Mesendoderm (in vitro differentiated cells): Measurements from ENCODE around the gene IPCEF1.

ENCODE experiments used
- DNase-seq: peaks from one replicate; pipeline ENCODE4 v3.0.0; 2013
- H2AK5ac ChIP-seq: 2 replicates; pipeline ENCODE4 v1.6.1; 2013; ENCODE audit warnings: low read length, inconsistent platforms
- H2BK120ac ChIP-seq: 2 replicates; pipeline ENCODE4 v1.6.1; 2013; ENCODE audit warnings: low read depth, mild to moderate bottlenecking, low read length, moderate library complexity, mixed read lengths
- H2BK15ac ChIP-seq: replicated peaks from 2 replicates; pipeline ENCODE4 v1.6.1; 2013; ENCODE audit warnings: low read depth, mild to moderate bottlenecking, moderate library complexity
- H2BK5ac ChIP-seq: 2 replicates; pipeline ENCODE4 v1.6.1; 2013; ENCODE audit warnings: low read length, inconsistent platforms
- H3K18ac ChIP-seq: 2 replicates; pipeline ENCODE4 v1.6.1; 2013; ENCODE audit warnings: mild to moderate bottlenecking, low read length, mixed read lengths
- H3K23ac ChIP-seq: one replicate; pipeline ENCODE4 v1.6.1; 2013; ENCODE audit warnings: low read length
- H3K27ac ChIP-seq: 2 replicates; pipeline ENCODE4 v1.5.1; 2013; ENCODE audit warnings: low read depth, mild to moderate bottlenecking, inconsistent platforms, low read length, moderate library complexity
- H3K27me3 ChIP-seq: 2 replicates; pipeline ENCODE4 v1.6.1; 2013; ENCODE audit warnings: low read length, control low read depth, mild to moderate bottlenecking, inconsistent platforms; ENCODE audit not compliant: insufficient read depth, poor library complexity
- H3K36me3 ChIP-seq: 2 replicates; pipeline ENCODE4 v1.6.1; 2013; ENCODE audit warnings: low read length, inconsistent platforms; ENCODE audit not compliant: control insufficient read depth, insufficient read depth
- H3K4ac ChIP-seq: one replicate; pipeline ENCODE4 v1.6.1; 2013; ENCODE audit warnings: low read depth, mild to moderate bottlenecking, low read length, moderate library complexity
- H3K4me1 ChIP-seq: 2 replicates; pipeline ENCODE4 v1.6.1; 2013; ENCODE audit warnings: low read depth, low read length, inconsistent platforms; ENCODE audit not compliant: control insufficient read depth
- H3K4me2 ChIP-seq: 2 replicates; pipeline ENCODE4 v1.6.1; 2013; ENCODE audit warnings: low read length
- H3K4me3 ChIP-seq: 2 replicates; pipeline ENCODE4 v1.5.1; 2013; ENCODE audit warnings: mild to moderate bottlenecking, low read length
- H3K56ac ChIP-seq: one replicate; pipeline ENCODE4 v1.6.1; 2013; ENCODE audit warnings: low read length
- H3K79me1 ChIP-seq: 2 replicates; pipeline ENCODE4 v1.6.1; 2013; ENCODE audit warnings: low read length, inconsistent platforms
- H3K79me2 ChIP-seq: 2 replicates; pipeline ENCODE4 v1.6.1; 2013; ENCODE audit warnings: mild to moderate bottlenecking, low read length; ENCODE audit not compliant: control insufficient read depth, insufficient read depth
- H3K9ac ChIP-seq: 2 replicates; pipeline ENCODE4 v1.6.1; 2013; ENCODE audit warnings: low read length, inconsistent platforms
- H4K5ac ChIP-seq: one replicate; pipeline ENCODE4 v1.6.1; 2013; ENCODE audit warnings: low read length
- H4K8ac ChIP-seq: one replicate; pipeline ENCODE4 v1.6.1; 2013; ENCODE audit warnings: low read depth, mild to moderate bottlenecking, control low read depth, low read length, moderate library complexity
- WGBS: extraction: QIAGEN DNeasy Blood & Tissue Kit; methylation state at CpG from one replicate; pipeline ENCODE4 v1.1.7; 2013; ENCODE audit warnings: low lambda C conversion rate, missing lambda C conversion rate; ENCODE audit not compliant: insufficient coverage; ENCODE audit errors: extremely low coverage; 5-methylcytosine and 5-hydroxymethylcytosine counted together

Gene IPCEF1

GRCh38 chr6:154236646-154237301 is 119.8 kb downstream of the IPCEF1 start:
- Histone ChIP-seq H3K18ac (no peak overlapping the region), H3K9ac (no peak overlapping the region), H4K8ac (no peak overlapping the region), H3K4me1 (no peaks in the 10 kb centered on the region), H2BK5ac (no peak overlapping the region), H3K79me2 (no peaks in the 10 kb centered on the region), H4K5ac (no peak overlapping the region), H3K79me1 (no peaks in the 10 kb centered on the region), H3K56ac (no peak overlapping the region), H3K4ac (no peak overlapping the region), H2BK15ac (no peak overlapping the region), H3K27me3 (no peaks in the 10 kb centered on the region), H3K4me3 (no peak overlapping the region), H2BK120ac (no peak overlapping the region), H2AK5ac (no peak overlapping the region), H3K23ac (no peak overlapping the region), H3K36me3 (no peaks in the 10 kb centered on the region), H3K27ac (no peak overlapping the region), H3K4me2 (no peak overlapping the region)
- DNase-seq = no peak
- no CpG with 5 or more reads among the region's 4 CpGs for WGBS

DNA sequence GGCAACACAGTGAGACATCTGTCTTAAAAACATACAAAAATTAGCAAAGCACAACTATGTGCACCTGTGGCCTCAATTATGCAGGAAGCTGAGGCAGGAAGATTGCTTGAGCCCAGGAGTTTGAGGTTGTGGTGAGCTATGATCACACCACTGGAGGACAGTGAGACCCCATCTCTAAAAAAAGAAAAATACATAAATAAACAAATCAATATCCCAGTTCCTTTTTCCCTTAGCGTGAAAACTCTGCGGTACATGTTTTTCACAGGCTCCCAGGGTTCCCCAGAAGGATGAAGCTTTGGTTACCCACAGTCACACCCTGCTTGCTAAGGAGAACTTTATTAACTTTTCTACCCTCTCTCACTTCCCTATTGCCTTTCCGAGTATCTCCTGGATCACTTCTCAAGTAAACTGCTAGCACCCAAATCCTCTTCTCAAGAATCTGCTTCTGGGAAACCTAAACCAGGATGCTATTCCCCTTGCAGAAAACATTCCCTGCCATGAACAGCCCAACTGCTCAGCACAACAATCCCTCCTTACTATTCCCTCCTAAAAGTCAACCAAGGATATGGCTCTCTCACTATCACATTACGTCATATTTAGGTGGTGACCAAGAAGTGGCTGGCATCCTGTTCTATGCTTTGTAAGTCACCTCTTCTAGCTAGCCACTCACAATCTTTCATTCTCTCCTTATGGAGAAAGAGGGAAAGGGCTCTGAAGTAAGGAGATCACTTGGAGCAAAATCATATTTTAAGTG is 122.4 kb downstream of the IPCEF1 start:
- H2AK5ac ChIP-seq = no peak overlapping the region
- no peak overlapping the region for H2BK120ac ChIP-seq
- H3K79me1 ChIP-seq = no peaks in the 10 kb centered on the region
- H3K36me3 ChIP-seq = no peaks in the 10 kb centered on the region
- H3K4me1 ChIP-seq = no peaks in the 10 kb centered on the region
- no CpG with 5 or more reads among the region's 4 CpGs for WGBS
- no peak overlapping the region for H2BK15ac ChIP-seq
- no peaks in the 10 kb centered on the region for H3K27me3 ChIP-seq
- no peaks in the 10 kb centered on the region for H3K79me2 ChIP-seq
- H2BK5ac ChIP-seq = no peak overlapping the region
- no peak overlapping the region for H3K4me3 ChIP-seq
- no peak overlapping the region for H3K56ac ChIP-seq
- no peak overlapping the region for H3K27ac ChIP-seq
- no peak overlapping the region for H3K4ac ChIP-seq
- no peak overlapping the region for H4K8ac ChIP-seq
- H3K18ac ChIP-seq = no peak overlapping the region
- H4K5ac ChIP-seq = no peak overlapping the region
- DNase-seq = no peak
- H3K4me2 ChIP-seq = no peak overlapping the region
- no peak overlapping the region for H3K9ac ChIP-seq
- H3K23ac ChIP-seq = no peak overlapping the region

GRCh38 chr6:154233383-154233782 is 123.2 kb downstream of the IPCEF1 start:
- H2BK120ac ChIP-seq = no peak overlapping the region
- no peak overlapping the region for H3K4me2 ChIP-seq
- no peak overlapping the region for H3K18ac ChIP-seq
- no peak overlapping the region for H3K23ac ChIP-seq
- H2BK5ac ChIP-seq = no peak overlapping the region
- H2BK15ac ChIP-seq = no peak overlapping the region
- no peak overlapping the region for H4K5ac ChIP-seq
- no peak overlapping the region for H3K9ac ChIP-seq
- no peak overlapping the region for H2AK5ac ChIP-seq
- no peaks in the 10 kb centered on the region for H3K79me2 ChIP-seq
- no peaks in the 10 kb centered on the region for H3K79me1 ChIP-seq
- H3K27me3 ChIP-seq = no peaks in the 10 kb centered on the region
- no peak overlapping the region for H3K56ac ChIP-seq
- no peak overlapping the region for H3K4me3 ChIP-seq
- H3K36me3 ChIP-seq = no peaks in the 10 kb centered on the region
- H4K8ac ChIP-seq = no peak overlapping the region
- H3K4me1 ChIP-seq = no peaks in the 10 kb centered on the region
- DNase-seq = no peak
- no peak overlapping the region for H3K27ac ChIP-seq
- no CpG with 5 or more reads among the region's 2 CpGs for WGBS
- no peak overlapping the region for H3K4ac ChIP-seq

DNA sequence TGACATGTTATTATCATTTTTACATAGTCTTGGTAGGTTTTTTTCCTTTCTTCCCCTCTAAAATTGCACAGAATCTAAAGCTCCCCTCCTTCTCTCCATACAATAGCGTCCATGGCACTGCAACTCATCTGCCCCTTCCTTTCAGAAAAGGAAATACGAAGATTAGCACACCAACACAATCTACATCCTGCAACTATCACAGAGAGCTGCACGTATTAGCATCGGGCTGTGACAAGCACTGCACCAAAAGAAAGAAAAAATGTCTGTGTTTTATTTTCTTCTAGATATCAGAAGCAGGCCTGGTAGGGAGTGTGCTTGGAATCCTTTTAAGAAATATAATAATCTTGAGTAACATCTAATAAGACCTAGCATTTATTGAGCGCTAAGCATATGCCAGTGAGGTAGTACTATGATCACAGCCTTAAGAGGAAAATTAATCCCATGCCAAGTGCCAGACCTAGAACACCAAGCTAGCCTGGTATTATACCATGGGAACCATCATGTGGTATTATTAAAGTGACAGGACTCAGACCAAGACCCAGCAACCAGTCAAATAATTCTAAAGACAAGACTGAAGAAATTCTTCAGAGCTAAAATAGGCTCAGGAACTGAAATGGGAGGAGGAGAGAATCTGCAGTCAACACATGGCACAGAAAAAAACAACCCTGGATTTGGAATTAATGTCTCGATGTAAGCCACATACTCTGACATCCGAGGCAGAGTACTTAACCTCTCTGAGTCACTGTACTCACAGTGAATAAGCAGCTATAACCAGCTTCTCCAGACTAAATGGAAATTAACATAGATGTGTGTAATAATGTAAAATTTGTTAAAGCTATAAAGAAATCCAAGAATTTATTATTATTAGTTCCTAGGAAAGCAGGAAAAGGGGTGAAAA is 124.3 kb downstream of the IPCEF1 start:
- no CpG with 5 or more reads among the region's 7 CpGs for WGBS
- Histone ChIP-seq H3K4me2 (no peak overlapping the region), H3K27ac (no peak overlapping the region), H3K36me3 (no peaks in the 10 kb centered on the region), H2AK5ac (no peak overlapping the region), H3K4ac (no peak overlapping the region), H3K18ac (no peak overlapping the region), H2BK15ac (peak overlapping the region; percentile 57), H3K27me3 (no peaks in the 10 kb centered on the region), H3K79me1 (no peaks in the 10 kb centered on the region), H3K56ac (no peak overlapping the region), H3K79me2 (no peaks in the 10 kb centered on the region), H4K5ac (no peak overlapping the region), H3K4me1 (no peaks in the 10 kb centered on the region), H4K8ac (no peak overlapping the region), H3K23ac (no peak overlapping the region), H3K9ac (no peak overlapping the region), H2BK120ac (no peak overlapping the region), H2BK5ac (no peak overlapping the region), H3K4me3 (no peak overlapping the region)
- no peak for DNase-seq

DNA sequence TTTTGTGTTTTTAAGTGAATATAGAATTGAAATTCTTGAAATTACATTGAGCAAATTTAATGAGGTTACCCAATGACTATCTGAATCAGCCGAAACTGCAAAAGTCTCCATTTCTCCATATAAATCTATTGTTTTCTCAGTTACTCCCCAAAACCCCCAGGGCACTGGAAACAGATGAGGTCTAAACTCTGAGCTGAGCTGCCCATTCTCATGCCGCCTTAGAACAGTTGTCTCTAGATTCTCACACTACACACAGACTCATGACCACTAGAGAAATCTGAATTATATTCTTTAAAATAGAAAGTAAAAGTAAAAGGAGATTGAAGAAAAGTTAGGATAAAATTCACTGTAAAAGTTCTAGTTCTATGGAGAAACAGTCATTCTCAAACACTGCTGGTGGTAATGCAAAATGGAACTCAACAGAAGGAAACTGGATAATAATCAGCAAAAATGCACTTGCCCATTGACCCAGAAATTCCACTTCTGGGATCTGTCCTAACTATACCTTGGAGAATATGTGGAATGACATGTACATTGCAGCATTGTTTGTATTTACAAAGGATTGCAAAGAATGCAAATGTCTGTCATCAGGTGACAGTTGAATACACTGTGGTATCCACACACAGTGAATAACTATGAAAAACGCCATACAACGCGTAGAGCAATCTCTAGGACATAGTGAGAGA is 125.5 kb downstream of the IPCEF1 start:
- Histone ChIP-seq H3K36me3 (no peaks in the 10 kb centered on the region), H3K9ac (no peak overlapping the region), H2BK120ac (no peak overlapping the region), H3K4me1 (no peaks in the 10 kb centered on the region), H4K8ac (no peak overlapping the region), H3K56ac (no peak overlapping the region), H4K5ac (no peak overlapping the region), H3K4me3 (no peak overlapping the region), H2BK15ac (no peak overlapping the region), H3K23ac (no peak overlapping the region), H3K27me3 (no peaks in the 10 kb centered on the region), H2BK5ac (no peak overlapping the region), H3K4me2 (no peak overlapping the region), H3K79me1 (no peaks in the 10 kb centered on the region), H3K79me2 (no peaks in the 10 kb centered on the region), H3K27ac (no peak overlapping the region), H3K4ac (no peak overlapping the region), H3K18ac (no peak overlapping the region), H2AK5ac (no peak overlapping the region)
- no CpG with 5 or more reads among the region's 5 CpGs for WGBS
- no peak for DNase-seq
